GM21737 (cell line): ENCODE results near the gene SORL1.
A peak's percentile ranks its signal among the peaks of the same experiment; 100 is the strongest.

Experiments
- ATAC-seq: cut with Tn5 transposase; IDR thresholded peaks from one replicate; pipeline ENCODE4 v1.9.1; 2021; ENCODE audit warnings: mild to moderate bottlenecking, moderate library complexity; ENCODE audit not compliant: unreplicated experiment

Gene SORL1

GRCh38 chr11:121561240-121561639 is 109.1 kb downstream of the SORL1 start:
- ATAC-seq = no peak

GRCh38 chr11:121561716-121562115 is 109.6 kb downstream of the SORL1 start:
- no peak for ATAC-seq

- ATAC-seq = no peak
Measured at GRCh38 chr11:121563003-121563402, 110.9 kb downstream of the SORL1 start.

GRCh38 chr11:121563900-121564822 is 112.0 kb downstream of the SORL1 start:
- ATAC-seq = no peak

GRCh38 chr11:121564948-121565684 is 113.0 kb downstream of the SORL1 start:
- no peak for ATAC-seq

GRCh38 chr11:121566279-121567168 is 114.4 kb downstream of the SORL1 start:
- ATAC-seq = no peak

- no peak for ATAC-seq
Measured at GRCh38 chr11:121567995-121568394, 115.9 kb downstream of the SORL1 start.

GRCh38 chr11:121569332-121570299 is 117.5 kb downstream of the SORL1 start:
- peak; percentile 94 for ATAC-seq

GRCh38 chr11:121570453-121570852 is 118.3 kb downstream of the SORL1 start:
- no peak for ATAC-seq

GRCh38 chr11:121571506-121571905 is 119.4 kb downstream of the SORL1 start:
- no peak for ATAC-seq

GRCh38 chr11:121572571-121573059 is 120.5 kb downstream of the SORL1 start:
- no peak for ATAC-seq

- ATAC-seq = no peak
Measured at GRCh38 chr11:121574801-121575200, 122.7 kb downstream of the SORL1 start.

- ATAC-seq = no peak
Measured at GRCh38 chr11:121575250-121575962, 123.3 kb downstream of the SORL1 start.

- no peak for ATAC-seq
Measured at GRCh38 chr11:121575963-121576290, 123.8 kb downstream of the SORL1 start.

- ATAC-seq = no peak
Measured at GRCh38 chr11:121576531-121576930, 124.4 kb downstream of the SORL1 start.

- no peak for ATAC-seq
Measured at GRCh38 chr11:121577106-121577848, 125.2 kb downstream of the SORL1 start.

GRCh38 chr11:121578251-121578976 is 126.3 kb downstream of the SORL1 start:
- no peak for ATAC-seq

- no peak for ATAC-seq
Measured at GRCh38 chr11:121580154-121580553, 128.0 kb downstream of the SORL1 start.
